GM19239 (cell line): ENCODE results near the gene TDRD6.
"Not testable (repeated sequence)": the region's sequence is repeated elsewhere in the genome, so short reads cannot be mapped to it uniquely, and the experiment has no call there.

ENCODE experiments used
- DNase-seq: peaks from one replicate; pipeline ENCODE4 v3.0.0; 2011; ENCODE audit warnings: low spot score; ENCODE audit not compliant: insufficient read length
- FAIRE-seq: peaks from 2 replicates; lab custom pipeline; 2011; peaks lifted over from hg19 to GRCh38; lab: Jason Lieb, UNC

The TDRD6 gene

GRCh38 chr6:46741910-46742309 is 54.2 kb downstream of the TDRD6 start:
- FAIRE-seq, result no peak
- DNase-seq, result no peak

GRCh38 chr6:46743425-46744158 is 55.9 kb downstream of the TDRD6 start:
- no peak for FAIRE-seq
- DNase-seq, result no peak

DNA sequence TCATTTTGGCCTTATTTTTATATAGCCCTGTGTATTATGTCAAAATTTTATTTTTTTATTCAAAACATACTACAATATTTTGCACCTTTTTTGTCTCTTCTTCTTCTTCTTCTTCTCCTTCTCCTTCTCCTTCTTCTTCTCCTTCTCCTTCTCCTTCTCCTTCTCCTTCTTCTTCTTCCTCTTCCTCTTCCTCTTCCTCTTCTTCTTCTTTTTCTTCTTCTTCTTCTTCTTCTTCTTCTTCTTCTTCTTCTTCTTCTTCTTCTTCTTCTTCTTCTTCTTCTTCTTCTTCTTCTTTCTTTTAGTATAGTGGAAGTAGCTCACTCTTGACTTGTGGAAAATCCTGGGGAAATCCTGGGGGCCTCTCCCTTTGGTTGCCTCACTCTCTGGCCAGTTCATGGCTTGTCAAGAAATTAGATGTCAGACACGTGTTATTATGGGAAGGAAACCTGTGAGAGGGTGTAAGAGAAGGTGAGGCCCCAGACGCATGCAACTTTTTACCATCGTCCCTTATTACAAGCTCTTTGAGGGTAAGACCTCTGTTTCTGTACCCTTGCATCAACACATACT is 56.6 kb downstream of the TDRD6 start:
- FAIRE-seq, DNase-seq: not testable (repeated sequence)

GRCh38 chr6:46745973-46746372 is 58.3 kb downstream of the TDRD6 start:
- FAIRE-seq (no peak), DNase-seq (no peak)

DNA sequence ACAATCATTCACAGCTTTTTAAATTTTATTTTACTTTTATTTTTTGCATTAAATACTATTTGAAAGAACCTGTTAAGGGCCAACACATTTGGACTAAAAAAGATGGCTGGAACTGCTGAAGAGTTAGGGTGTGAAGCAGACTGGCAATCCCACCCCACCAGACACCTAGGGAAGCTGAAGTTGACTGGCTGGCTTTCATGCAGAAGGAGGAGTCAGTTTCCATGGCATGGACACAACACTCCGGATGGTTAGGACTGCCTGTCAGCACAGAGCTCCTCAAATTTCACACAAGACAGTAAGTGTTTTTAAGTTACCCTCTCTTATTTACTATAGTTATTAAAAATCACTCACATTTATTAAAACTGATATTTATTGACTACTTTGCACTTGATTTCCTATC is 59.0 kb downstream of the TDRD6 start, which contains the start of gene ANKRD66:
Gene ANKRD66 (plus strand): TSS at position 238 of the 400 bp plus-strand sequence. CDS start 5,016 bp downstream, outside the sequence.
- DNase-seq (no peak), FAIRE-seq (no peak)

DNA sequence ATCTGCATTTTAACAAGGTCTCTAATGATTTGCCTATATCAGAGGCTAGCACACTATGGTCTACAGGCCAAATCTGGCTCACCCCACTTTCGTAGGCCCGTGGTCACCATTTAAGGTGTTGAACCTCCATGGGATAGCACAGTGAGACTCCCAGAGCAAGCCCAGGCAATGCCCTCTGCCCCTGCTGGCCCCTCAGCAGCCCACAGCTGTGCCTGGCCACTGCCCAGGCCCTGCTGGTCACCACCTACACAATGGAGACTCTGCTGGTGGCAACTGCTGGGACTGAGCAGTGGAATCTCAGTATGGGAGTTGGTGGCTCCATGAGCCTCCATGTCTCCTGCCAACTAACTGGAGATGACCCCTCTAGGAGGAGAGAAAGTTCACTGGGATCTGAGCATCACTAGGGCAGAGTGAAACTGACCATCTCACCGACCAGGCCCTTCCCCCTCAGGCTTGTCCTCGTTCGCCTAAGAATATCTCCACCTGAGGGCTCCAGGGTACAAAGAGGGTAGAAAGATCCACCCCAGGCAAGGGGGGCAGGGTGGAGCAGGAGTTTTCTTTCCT is 61.3 kb downstream of the TDRD6 start:
- no peak for FAIRE-seq
- DNase-seq, result no peak

GRCh38 chr6:46749731-46750130 is 62.0 kb downstream of the TDRD6 start:
- FAIRE-seq (no peak), DNase-seq (no peak)

DNA sequence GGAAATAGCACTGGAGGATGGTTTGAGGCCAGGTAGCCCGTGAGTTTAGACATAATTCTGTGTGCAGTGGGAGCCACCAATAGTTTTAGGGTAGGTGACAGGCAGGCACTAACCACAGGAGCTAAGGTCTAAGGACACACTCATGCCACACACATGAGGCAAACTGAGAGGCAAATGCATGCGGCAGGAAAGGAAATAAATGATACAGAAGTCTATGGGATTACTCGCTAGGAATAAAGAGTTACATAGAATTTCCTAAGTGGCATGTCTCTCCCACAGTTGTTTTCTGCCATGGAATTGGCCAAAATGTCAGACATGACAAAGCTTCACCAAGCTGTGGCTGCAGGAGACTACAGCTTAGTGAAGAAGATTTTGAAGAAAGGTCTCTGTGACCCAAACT is 64.0 kb downstream of the TDRD6 start:
- no peak for FAIRE-seq
- DNase-seq, result no peak
